Colon (tissue), 2 donors: ENCODE data around the gene LAIR2.
"Not testable (repeated sequence)": the region's sequence is repeated elsewhere in the genome, so short reads cannot be mapped to it uniquely, and the experiment has no call there.

Experiments
- FAIRE-seq: peaks from 2 replicates; lab custom pipeline; 2012; peaks lifted over from hg19 to GRCh38; lab: Jason Lieb, UNC
- donor health status: control.
- donor health status: control.

Gene LAIR2

GRCh38 chr19:54493967-54494585, 8.6 kb upstream of the LAIR2 start:
- no peak for FAIRE-seq

- not testable (repeated sequence) for FAIRE-seq
These were observed 7.3 kb upstream of the LAIR2 start for GRCh38 chr19:54495284-54495683.

- FAIRE-seq = not testable (repeated sequence)
These were observed 4.7 kb upstream of the LAIR2 start for GRCh38 chr19:54497747-54498450.

GRCh38 chr19:54498451-54498772, 4.2 kb upstream of the LAIR2 start:
- FAIRE-seq = not testable (repeated sequence)

DNA sequence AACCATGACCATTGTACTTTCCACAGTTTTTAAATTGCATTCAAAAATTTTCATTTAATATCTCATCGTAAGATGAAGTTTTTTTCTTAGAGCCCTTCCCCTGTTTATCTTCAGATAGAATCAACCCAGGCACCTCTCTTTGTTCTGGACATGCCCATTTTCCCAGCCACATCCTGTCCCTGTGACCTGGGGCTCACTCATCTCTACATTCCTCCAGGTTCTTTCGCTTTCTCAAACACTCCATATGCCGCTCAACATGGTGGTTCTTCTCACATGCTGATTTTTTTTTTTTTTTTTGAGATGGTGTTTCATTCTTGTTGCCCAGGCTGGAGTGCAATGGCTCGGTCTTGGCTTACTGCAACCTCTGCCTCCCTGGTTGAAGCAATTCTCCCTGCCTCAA, 2.9 kb downstream of the LAIR2 start:
- not testable (repeated sequence) for FAIRE-seq

- FAIRE-seq = no peak
These were observed 3.4 kb downstream of the LAIR2 start for GRCh38 chr19:54506079-54506478.

- not testable (repeated sequence) for FAIRE-seq
These were observed 4.5 kb downstream of the LAIR2 start for GRCh38 chr19:54507038-54507717.

DNA sequence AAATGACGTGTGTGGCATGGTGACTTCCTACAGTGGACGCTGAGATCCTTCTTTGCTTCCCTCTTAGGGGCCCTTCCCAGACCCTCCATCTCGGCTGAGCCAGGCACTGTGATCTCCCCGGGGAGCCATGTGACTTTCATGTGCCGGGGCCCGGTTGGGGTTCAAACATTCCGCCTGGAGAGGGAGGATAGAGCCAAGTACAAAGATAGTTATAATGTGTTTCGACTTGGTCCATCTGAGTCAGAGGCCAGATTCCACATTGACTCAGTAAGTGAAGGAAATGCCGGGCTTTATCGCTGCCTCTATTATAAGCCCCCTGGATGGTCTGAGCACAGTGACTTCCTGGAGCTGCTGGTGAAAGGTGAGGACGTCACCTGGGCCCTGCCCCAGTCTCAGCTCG, 5.2 kb downstream of the LAIR2 start:
- FAIRE-seq = no peak

DNA sequence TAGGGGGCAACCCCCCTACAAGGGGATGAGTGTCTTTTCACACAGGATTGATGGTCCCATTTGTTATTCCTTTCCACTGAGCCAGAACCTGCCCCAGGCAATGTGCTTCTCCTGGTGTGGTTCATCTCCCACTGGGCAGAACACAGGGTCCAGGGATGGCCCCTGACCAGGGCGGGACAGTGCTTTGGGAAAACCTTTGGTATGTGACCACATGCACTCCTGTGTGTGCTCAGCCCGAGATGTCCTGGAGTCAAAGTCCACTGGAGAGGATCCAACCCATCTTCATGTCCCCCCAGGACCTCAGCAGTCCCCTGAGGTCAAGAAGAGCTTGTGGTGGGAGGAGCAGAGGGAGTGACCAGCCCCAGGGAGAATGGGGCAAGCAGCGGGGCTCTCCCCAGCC, 5.9 kb downstream of the LAIR2 start:
- not testable (repeated sequence) for FAIRE-seq

DNA sequence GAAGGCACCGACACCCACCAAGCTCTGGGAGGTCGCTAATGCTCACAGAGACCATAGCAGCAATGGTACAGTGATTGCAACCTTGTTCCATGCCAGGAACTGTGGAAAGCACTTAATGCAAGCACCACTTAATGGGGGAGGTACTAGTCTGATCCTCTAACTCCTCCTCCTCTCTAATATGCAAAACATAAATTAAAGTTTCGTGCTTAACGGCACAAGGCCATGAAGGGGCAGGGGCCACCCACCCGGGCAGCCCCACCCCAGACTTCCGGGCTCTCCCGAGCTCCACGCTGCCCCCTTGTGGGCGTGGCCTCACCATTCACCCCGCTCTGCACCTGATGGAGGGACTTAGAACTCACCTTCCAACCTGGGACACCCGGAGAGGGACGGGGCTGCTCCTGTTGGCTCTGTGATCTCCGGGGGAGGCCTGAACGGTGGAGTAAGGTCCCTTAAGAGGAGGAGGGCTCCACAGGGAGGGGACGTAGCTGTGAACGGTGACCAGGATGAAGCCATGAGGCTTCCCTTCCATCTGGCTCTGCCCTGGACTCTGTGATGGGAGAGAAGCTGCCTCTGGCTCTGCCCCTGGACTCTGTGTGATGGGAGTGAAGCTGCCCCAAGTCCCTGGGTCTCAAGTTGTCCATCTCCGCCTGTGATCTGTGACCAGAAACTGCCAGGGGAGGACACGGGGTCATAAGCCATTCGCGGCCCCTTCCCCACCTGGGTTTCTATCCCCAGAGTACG, 6.7 kb downstream of the LAIR2 start:
- not testable (repeated sequence) for FAIRE-seq

- no peak for FAIRE-seq
These were observed 12.5 kb downstream of the LAIR2 start for GRCh38 chr19:54515156-54515555.

GRCh38 chr19:54517483-54517882, 14.9 kb downstream of the LAIR2 start:
- FAIRE-seq = no peak

GRCh38 chr19:54518844-54519243, 16.2 kb downstream of the LAIR2 start:
- FAIRE-seq = no peak

GRCh38 chr19:54521022-54521859, 18.6 kb downstream of the LAIR2 start:
- no peak for FAIRE-seq

DNA sequence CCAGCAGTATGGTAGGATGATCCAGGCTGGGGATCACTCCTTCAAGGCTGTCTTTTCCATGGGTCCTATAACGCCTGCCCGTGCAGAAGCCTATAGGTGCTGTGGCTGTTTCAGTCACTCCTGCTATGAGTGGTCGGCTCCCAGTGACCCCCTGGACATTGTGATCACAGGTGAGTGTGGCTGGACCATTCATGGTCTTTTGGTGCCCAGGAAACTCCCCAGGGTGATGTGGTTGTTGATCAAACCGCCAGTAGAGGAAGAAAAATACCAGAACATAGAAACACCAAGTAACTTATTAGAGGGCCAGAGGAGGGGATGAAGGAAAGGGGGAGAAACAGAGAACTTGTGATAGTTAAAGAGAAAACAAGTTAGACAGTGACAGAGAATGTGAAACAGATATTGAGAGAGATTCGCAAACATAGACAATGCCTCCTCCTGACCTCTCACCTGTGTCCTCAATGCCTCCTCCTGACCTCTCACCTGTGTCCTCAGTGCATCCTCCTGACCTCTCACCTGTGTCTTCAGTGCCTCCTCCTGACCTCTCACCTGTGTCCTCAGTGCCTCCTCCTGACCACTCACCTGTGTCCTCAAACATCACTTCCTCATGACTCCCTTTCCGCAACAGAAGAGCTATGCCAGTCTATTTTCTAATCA, 19.4 kb downstream of the LAIR2 start:
- FAIRE-seq = no peak

- no peak for FAIRE-seq
These were observed 20.8 kb downstream of the LAIR2 start for GRCh38 chr19:54523403-54523802.

DNA sequence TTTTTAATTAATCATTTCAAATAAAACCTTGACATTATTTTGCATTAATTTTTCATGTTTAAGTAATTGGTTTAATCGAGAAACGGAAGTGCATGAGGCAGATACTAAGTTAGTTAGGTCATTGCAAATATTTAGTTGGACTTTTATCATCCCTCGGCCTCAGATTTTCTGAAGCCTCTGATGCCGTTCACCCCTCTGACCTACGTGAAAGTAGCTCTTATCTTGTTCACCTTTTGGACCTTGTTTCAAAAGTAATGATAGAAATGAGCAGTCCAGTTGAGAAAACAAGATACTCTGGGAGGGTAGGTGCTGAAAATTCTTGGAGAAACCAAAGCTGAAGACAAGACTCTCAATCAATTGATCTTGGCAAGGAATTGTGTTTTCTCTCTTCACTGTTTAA, 23.0 kb downstream of the LAIR2 start:
- FAIRE-seq = no peak

- FAIRE-seq = no peak
These were observed 24.3 kb downstream of the LAIR2 start for GRCh38 chr19:54526972-54527371.

DNA sequence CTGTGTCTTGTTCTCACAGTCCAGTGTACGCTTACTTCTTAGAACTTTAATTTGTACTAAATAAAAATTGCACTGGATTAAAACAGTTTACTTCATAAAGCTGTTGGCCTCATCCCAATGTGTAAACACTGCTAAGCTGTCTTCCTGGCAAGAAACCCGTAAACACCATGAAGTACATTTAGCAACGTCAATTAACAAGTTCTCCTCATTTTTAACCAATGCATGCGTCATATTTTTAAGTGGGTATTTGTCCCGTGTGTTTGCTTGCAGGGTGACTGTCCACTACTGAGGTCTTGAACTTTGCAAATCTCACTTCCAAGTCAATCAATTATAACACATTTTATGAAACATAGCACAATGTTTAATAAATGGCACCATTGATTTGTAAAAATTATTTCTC, 28.2 kb downstream of the LAIR2 start:
- FAIRE-seq = no peak

- FAIRE-seq = no peak
These were observed 29.9 kb downstream of the LAIR2 start for GRCh38 chr19:54532528-54532927.

DNA sequence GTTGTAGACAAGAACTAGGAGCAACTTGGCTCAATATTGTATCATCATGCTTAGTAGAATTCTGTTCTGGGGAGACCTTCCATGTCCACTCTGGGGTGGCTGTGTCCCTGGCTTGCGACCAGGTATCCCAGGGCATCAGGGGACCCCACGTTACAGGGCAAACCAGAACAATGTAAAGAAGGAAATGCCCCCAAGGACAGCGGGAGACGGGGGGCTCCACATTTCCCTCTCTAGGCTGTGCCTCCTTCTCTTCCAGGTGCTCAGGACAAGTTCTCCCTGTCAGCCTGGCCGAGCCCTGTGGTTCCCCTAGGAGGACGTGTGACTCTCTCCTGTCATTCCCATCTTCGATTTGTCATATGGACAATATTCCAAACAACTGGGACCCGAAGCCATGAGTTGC, 30.8 kb downstream of the LAIR2 start:
- FAIRE-seq = no peak
